AG10803 (cell line): ENCODE data around the gene AKR1A1.
A peak's percentile ranks its signal among the peaks of the same experiment; 100 is the strongest.

Experiments
- DNase-seq: peaks from one replicate; pipeline ENCODE4 v3.0.0; 2010; ENCODE audit warnings: low read depth
- H3K4me3 ChIP-seq: 2 replicates; pipeline ENCODE4 v1.5.1; 2011; ENCODE audit warnings: mild to moderate bottlenecking, low read length, control low read depth
- TF ChIP-seq, protein P1 (sequence below): conservative IDR thresholded peaks from 2 replicates; pipeline ENCODE4 v1.5.1; 2011; ENCODE audit warnings: mild to moderate bottlenecking, low read length, control low read depth, inconsistent platforms

Gene AKR1A1

DNA sequence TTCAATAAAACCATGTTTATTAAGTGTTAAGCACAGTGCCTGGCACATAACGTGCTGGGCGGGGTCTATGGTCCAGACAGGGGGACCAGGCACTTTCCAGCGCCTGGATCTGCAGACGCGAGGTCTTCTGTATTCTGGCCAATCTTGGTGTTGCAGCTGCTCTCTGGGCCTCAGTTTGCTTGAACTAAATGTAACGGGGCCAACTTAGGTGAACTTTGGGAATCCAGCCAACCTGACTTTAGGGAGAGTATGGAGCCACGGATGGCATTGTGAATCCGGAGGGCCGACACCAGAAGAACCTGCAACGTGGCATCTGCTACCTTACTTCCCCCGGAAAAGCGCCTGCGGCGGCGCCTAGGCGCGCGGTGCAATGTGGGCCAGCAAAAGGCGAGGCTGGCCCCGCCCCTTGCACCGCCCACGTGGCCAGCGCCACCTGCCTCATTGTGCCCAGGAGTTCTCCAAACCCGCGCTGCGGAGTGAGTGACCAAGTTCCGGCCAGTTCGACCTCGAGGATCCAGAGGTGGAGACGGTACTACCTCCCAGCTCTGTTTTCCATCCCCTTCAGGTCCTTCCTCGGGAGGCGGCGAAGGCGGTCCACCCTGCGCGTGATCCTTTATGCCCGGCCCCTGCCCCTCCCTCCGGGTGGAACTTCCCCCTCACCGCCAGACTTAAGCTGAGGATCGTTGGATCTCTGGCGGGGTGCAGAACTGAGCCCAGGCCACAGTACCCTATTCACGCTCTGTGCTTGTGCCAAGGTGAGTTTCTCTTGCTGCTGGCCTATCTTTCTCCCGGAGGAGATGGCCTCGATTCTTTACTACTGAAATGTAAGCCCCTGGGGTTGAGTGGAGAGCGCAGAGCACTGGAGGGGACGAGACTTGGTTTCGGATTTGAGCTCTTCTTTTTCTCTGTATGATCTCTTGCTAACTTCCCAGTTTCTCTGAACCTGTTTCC, at the start of gene AKR1A1:
Gene AKR1A1, plus strand, starts transcription at position 426 of the 951 bp plus-strand sequence. CDS start 10,969 bp downstream, outside the sequence.
- DNase-seq: peak; percentile 75
- TF ChIP-seq, protein P1, sequence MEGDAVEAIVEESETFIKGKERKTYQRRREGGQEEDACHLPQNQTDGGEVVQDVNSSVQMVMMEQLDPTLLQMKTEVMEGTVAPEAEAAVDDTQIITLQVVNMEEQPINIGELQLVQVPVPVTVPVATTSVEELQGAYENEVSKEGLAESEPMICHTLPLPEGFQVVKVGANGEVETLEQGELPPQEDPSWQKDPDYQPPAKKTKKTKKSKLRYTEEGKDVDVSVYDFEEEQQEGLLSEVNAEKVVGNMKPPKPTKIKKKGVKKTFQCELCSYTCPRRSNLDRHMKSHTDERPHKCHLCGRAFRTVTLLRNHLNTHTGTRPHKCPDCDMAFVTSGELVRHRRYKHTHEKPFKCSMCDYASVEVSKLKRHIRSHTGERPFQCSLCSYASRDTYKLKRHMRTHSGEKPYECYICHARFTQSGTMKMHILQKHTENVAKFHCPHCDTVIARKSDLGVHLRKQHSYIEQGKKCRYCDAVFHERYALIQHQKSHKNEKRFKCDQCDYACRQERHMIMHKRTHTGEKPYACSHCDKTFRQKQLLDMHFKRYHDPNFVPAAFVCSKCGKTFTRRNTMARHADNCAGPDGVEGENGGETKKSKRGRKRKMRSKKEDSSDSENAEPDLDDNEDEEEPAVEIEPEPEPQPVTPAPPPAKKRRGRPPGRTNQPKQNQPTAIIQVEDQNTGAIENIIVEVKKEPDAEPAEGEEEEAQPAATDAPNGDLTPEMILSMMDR: no peak; the same call in 1 of the 2 replicates

DNA sequence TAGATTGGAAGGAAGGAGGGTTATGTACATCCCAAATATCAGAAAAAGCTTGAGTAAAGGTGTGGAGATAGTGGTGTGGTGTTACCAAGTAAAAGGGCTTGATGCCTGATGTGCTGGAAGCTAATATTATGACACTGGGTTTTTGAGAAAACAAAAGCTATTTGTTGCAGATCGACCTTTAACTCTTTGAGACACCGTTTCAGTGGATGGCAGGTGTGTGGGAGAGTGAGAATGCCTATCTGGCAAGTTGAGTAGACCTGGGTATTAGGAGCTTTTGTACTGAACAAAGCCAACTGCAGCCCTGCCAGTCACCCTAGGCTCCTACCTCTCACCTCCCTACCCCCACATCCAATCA, 49.1 kb upstream of the AKR1A1 start:
- no peak overlapping the region for H3K4me3 ChIP-seq
- TF ChIP-seq, protein P1: no peak
- no peak for DNase-seq

More for the DNA sequence above, at the start of gene AKR1A1:
- H3K4me3 ChIP-seq: peak within 1 kb of the TSS; percentile 90

DNA sequence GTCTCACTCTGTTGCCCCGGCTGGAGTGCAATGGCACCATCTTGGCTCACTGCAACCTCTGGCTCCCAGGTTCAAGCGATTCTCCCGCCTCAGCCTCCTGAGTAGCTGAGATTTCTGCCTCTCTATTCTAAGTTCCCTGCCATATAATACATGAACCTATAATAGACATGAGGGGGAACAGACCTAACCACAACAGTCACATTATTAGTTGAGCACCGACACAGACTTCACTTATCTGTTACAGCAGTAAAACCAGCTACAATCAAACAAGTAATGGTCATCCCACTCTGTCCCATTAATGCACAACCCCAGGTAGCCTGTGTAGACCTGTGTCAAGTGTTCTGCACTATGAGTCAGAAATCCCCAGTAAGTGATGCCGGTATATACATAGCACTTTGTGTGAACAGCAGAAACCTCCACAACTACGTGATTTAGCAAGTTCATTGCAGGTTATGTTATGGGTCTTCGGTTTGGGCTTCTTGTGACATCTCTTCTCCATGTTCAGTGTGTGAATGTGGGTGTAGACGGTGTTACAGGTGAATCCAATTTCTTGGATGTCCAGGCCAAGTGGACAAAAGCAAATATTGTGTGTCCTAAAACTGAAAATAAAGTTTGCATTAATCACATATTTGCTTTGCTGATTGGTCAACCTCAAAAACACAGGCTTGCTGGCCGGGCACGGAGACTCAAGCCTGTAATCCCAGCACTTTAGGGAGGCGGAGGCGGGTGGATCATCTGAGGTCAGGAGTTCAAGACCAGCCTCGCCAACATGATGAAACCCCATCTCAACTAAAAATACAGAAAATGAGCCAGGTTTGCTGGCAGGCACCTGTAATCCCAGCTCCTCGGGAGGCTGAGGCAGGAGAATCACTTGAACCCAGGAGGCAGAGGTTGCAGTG, 46.9 kb upstream of the AKR1A1 start:
- no peak for DNase-seq
- no peak overlapping the region for H3K4me3 ChIP-seq
- TF ChIP-seq, protein P1: no peak

DNA sequence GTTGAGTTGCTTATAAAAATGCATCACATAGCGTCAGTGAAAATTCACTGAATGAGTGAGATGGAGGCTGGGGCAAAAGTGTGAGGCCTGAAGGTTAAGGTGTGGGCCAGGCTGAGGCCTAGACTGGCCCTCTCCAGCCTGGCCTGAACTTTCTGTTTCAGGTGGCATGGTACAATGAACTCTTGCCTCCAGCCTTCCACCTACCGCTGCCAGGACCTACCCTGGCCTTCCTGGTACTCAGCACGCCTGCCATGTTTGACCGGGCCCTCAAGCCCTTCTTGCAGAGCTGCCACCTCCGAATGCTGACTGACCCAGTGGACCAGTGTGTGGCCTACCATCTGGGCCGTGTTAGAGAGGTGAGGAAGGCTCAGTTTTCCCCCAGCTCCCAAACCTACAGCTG, 43.4 kb upstream of the AKR1A1 start:
- no peak for DNase-seq
- TF ChIP-seq, protein P1: no peak
- H3K4me3 ChIP-seq: no peak overlapping the region

DNA sequence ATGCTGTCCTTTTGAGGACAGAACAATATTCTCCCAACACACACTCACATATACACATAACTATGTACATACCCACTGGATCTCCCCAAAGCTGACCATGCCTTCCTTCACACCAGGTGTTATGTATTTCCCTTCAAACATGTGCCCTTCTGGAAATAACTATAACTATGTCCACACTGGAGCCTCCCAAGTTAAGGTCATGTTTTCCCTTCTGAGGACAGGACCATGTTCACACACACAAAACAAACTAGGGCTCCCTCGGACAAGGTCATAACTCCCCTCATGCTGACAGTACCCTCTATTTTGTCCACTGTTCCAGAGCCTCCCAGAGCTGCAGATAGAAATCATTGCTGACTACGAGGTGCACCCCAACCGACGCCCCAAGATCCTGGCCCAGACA, 42.7 kb upstream of the AKR1A1 start:
- no peak for DNase-seq
- TF ChIP-seq, protein P1: no peak
- H3K4me3 ChIP-seq: no peak overlapping the region

DNA sequence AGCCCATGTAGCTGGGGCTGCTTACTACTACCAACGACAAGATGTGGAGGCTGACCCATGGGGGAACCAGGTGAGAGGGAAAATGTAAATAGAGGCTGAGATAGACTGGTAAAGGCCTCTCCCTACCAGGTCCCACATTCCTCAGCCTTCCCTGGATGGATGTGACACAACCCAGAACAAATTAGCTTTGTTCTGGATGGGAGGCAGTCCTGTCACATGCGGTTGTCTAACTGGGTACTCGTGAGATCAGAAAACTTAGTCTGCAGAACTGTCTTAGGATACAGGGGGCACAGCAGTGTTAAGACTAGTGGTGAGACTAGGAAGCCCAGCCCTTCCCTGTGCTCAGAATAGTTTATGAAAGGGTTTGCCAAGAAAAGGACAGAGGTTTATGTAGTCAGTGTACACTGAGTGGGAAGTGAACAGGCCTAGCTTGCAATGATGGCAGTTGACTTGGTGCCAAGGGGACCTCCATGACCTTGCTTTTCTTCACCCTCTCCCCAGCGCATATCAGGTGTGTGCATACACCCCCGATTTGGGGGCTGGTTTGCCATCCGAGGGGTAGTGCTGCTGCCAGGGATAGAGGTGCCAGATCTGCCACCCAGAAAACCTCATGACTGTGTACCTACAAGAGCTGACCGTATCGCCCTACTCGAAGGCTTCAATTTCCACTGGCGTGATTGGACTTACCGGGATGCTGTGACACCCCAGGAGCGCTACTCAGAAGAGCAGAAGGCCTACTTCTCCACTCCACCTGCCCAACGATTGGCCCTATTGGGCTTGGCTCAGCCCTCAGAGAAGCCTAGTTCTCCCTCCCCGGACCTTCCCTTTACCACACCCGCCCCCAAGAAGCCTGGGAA, 42.1 kb upstream of the AKR1A1 start:
- TF ChIP-seq, protein P1: peak; percentile 21
- no peak overlapping the region for H3K4me3 ChIP-seq
- DNase-seq: no peak
